GM12878 (cell line): Measurements from ENCODE around the gene PDLIM5. TPM values are rescaled to one million over a fixed set of nuclear protein-coding genes. Genes with fewer than 3 reads are reported as not detected.

ENCODE experiments used
- ATAC-seq: fragments of 200-7000 bp; cut with Tn5 transposase; 3 replicates; pipeline ENCODE4 v1.9.1; 2020; ENCODE audit warnings: mild to moderate bottlenecking, moderate library complexity
- BruUV-seq: library from RNA; stranded (reverse); fragments of 400-500 nt; replicated peaks from 2 replicates; lab custom pipeline; 2021; lab: Mats Ljungman, UMichigan
- CTCF ChIA-PET: fragments of 300-600 bp; sonication (Branson Sonifier 250); formaldehyde crosslinking; extraction: SDS; loops from one replicate; lab custom pipeline; 2021; ENCODE audit warnings: inconsistent platforms; lab: Yijun Ruan, JAX
- POLR2A ChIA-PET: fragments of 350-600 bp; formaldehyde crosslinking; extraction: SDS; loops from one replicate; lab custom pipeline; 2021; ENCODE audit warnings: inconsistent platforms; lab: Charles Lee
- RAD21 ChIA-PET: fragments of 300-600 bp; sonication (Branson Sonifier 250); formaldehyde crosslinking; loops from one replicate; lab custom pipeline; 2023; ENCODE audit warnings: antibody characterized with exemption; ENCODE audit not compliant: unreplicated experiment; lab: Charles Lee
- SMC1A ChIA-PET: fragments of 300-600 bp; sonication (Branson Sonifier 250); formaldehyde crosslinking; loops from one replicate; lab custom pipeline; 2023; ENCODE audit not compliant: unreplicated experiment, uncharacterized antibody; lab: Charles Lee
- DNase-seq: peaks from one replicate; pipeline ENCODE4 v3.0.0-alpha.2; 2011; ENCODE audit warnings: low read depth, low spot score
- FAIRE-seq: peaks from 3 replicates; lab custom pipeline; 2011; peaks lifted over from hg19 to GRCh38; lab: Jason Lieb, UNC
- H2AFZ ChIP-seq: 2 replicates; pipeline ENCODE4 v1.6.0; 2011; ENCODE audit warnings: low read depth, low read length, control low read depth; ENCODE audit not compliant: control insufficient read depth
- H3K27ac ChIP-seq: 2 replicates; pipeline ENCODE4 v1.5.1; 2011; ENCODE audit warnings: control low read depth; ENCODE audit not compliant: control insufficient read depth, insufficient read depth
- H3K27me3 ChIP-seq, 2 experiments: replicated peaks in 1 of 2; 2 replicates each; pipeline versions ENCODE4 v1.6.0 to v1.6.1; 2011; ENCODE audit warnings: low read length in 1 of 2; ENCODE audit not compliant: control insufficient read depth in 2 of 2, insufficient read depth in 2 of 2
- H3K36me3 ChIP-seq, 2 experiments: 2 replicates each; pipeline ENCODE4 v1.5.1; 2011; ENCODE audit warnings: low read length in 1 of 2; ENCODE audit not compliant: control insufficient read depth in 2 of 2, insufficient read depth in 2 of 2
- H3K4me1 ChIP-seq: 2 replicates; pipeline ENCODE4 v1.6.1; 2011; ENCODE audit warnings: mild to moderate bottlenecking, low read length, moderate library complexity, mixed read lengths; ENCODE audit not compliant: control insufficient read depth, insufficient read depth
- H3K4me2 ChIP-seq: 2 replicates; pipeline ENCODE4 v1.6.0; 2011; ENCODE audit warnings: control low read depth; ENCODE audit not compliant: control insufficient read depth, insufficient read depth
- H3K4me3 ChIP-seq: fragments of 200-600 bp; sonication (generic); 2 replicates; pipeline ENCODE4 v1.5.1; 2016
- H3K79me2 ChIP-seq: 2 replicates; pipeline ENCODE4 v1.6.0; 2011; ENCODE audit warnings: low read length; ENCODE audit not compliant: control insufficient read depth, insufficient read depth
- H3K9ac ChIP-seq: 2 replicates; pipeline ENCODE4 v1.8.0; 2011; ENCODE audit warnings: low read length, control low read depth, mixed read lengths; ENCODE audit not compliant: control insufficient read depth, insufficient read depth
- H3K9me3 ChIP-seq: replicated peaks from 3 replicates; pipeline ENCODE4 v1.5.1; 2011; ENCODE audit warnings: mild to moderate bottlenecking, low read length; ENCODE audit not compliant: control insufficient read depth, insufficient read depth
- H4K20me1 ChIP-seq: 2 replicates; pipeline ENCODE4 v1.6.0; 2011; ENCODE audit not compliant: control insufficient read depth, insufficient read depth
- FOXK2 ChIP-seq: fragments of 450-650 bp; IDR thresholded peaks from 2 replicates; pipeline ENCODE4 v1.6.1; 2017; ENCODE audit warnings: mild to moderate bottlenecking, moderate library complexity
- MXI1 ChIP-seq: fragments of 150-350 bp; IDR thresholded peaks from 2 replicates; pipeline ENCODE4 v1.6.1; 2011; ENCODE audit warnings: low read depth, mild to moderate bottlenecking, inconsistent platforms, low read length, improper control_type of control experiment
- RELB ChIP-seq: fragments of 450-650 bp; IDR thresholded peaks from 2 replicates; pipeline ENCODE4 v1.6.1; 2017; ENCODE audit warnings: low read depth, mild to moderate bottlenecking, moderate library complexity
- SPI1 ChIP-seq: IDR thresholded peaks from 2 replicates; pipeline ENCODE4 v1.6.1; 2011; ENCODE audit warnings: low read depth, mild to moderate bottlenecking, low read length, moderate library complexity, borderline replicate concordance; ENCODE audit not compliant: insufficient read depth
- SRF ChIP-seq, 2 experiments: IDR thresholded peaks; 2 replicates each; pipeline ENCODE4 v1.6.1; 2011; ENCODE audit warnings: low read depth in 2 of 2, low read length in 2 of 2, mild to moderate bottlenecking in 1 of 2, moderate library complexity in 1 of 2
- WGBS: methylation state at CpG from one replicate; pipeline ENCODE4 v1.1.6; 2016; ENCODE audit warnings: low lambda C conversion rate; ENCODE audit not compliant: insufficient replicate concordance, insufficient coverage; ENCODE audit errors: missing lambda C conversion rate; 5-methylcytosine and 5-hydroxymethylcytosine counted together
- in situ Hi-C: fragments of 300-500 bp; cut with MboI; formaldehyde crosslinking; loops from 9 replicates; pipeline ENCODE4 v1.14.3; 2018; ENCODE audit warnings: mixed read lengths
- intact Hi-C: fragments of 100-400 bp; cut with micrococcal nuclease; formaldehyde crosslinking; loops from one replicate; pipeline ENCODE4 v1.14.2; 2022; ENCODE audit not compliant: unreplicated experiment
- polyA plus RNA-seq, 11 experiments: library from polyadenylated mRNA; depleted of rRNA in 4 of 11; unstranded in 6 of 11; stranded (reverse) in 5 of 11; fragments of >200 nt; fragmentation: Nextera tagmentation in 4 of 11; fragmentation: Illumina TruSeq in 1 of 11; extraction: Ambion mirVana in 4 of 11; extraction: Trizol in 1 of 11; gene quantifications; 1 replicate in 1 of 11; 2 replicates in 10 of 11; pipeline versions ENCODE4 v1.2.1 to v1.2.3, GENCODE V29; 2011 to 2016; ENCODE audit warnings: inconsistent platforms in 2 of 11, missing spikeins in 2 of 11, low read depth in 1 of 11
- total RNA-seq, 4 experiments: library from RNA; depleted of rRNA in 3 of 4; stranded (reverse); fragments of >200 nt in 3 of 4; fragmentation: Illumina TruSeq in 1 of 4; extraction: Trizol in 1 of 4; gene quantifications; 2 replicates each; pipeline versions ENCODE4 v1.2.1 to v1.2.3, GENCODE V29; 2013 to 2021
- TF ChIP-seq, protein P1 (sequence below): IDR thresholded peaks from 2 replicates; pipeline ENCODE4 v1.6.1; 2012; ENCODE audit warnings: low read depth, low read length, improper control_type of control experiment
- TF ChIP-seq, protein P2 (sequence below): fragments of 450-650 bp; IDR thresholded peaks from 2 replicates; pipeline ENCODE4 v1.6.1; 2017; ENCODE audit warnings: mild to moderate bottlenecking, low read depth, inconsistent platforms; ENCODE audit not compliant: poor library complexity, severe bottlenecking

PDLIM5 gene
- total and polyA plus RNA-seq, 10 of the 15 experiments (the other 5 are each of a cell fraction or from before 2014, with no cell fraction given): 10.0 to 52.9 (median 20.7) TPM

GRCh38 chr4:94452476-94453371 lies 982 bp downstream of the PDLIM5 start:
- FAIRE-seq (no peak), DNase-seq (no peak), ATAC-seq (peak; percentile 34)
- WGBS: 5% methylated on average over 26 of the region's 26 CpGs
- peak overlapping the region; percentile 87 for H3K4me3 ChIP-seq
- H3K9ac ChIP-seq: peak overlapping the region; percentile 89
- ChIA-PET POLR2A (interaction anchor here (0.6 to 2.5 kb wide), 10 partner anchors 8 to 84 kb away, joined by 3 to 10 read pairs (median 3); no protein-coding TSS in a partner anchor), RAD21 (interaction anchor here (0.7 to 2.0 kb wide), 8 partner anchors 8 to 126 kb away, joined by 3 to 9 read pairs (median 4); no protein-coding TSS in a partner anchor), CTCF (interaction anchor here (1.0 to 3.3 kb wide), 5 partner anchors 8 to 168 kb away, joined by 3 to 10 read pairs (median 3); no protein-coding TSS in a partner anchor), SMC1A (interaction anchor here (0.6 to 2.8 kb wide), 14 partner anchors 11 to 168 kb away, joined by 3 to 11 read pairs (median 5); no protein-coding TSS in a partner anchor)
- no peaks in the 10 kb centered on the region for H4K20me1 ChIP-seq
- H2AFZ ChIP-seq: peak overlapping the region; percentile 88
- peak overlapping the region; percentile 86 for H3K4me2 ChIP-seq
- TSS peak; percentile 53 for BruUV-seq
- no peaks in the 10 kb centered on the region for H3K9me3 ChIP-seq
- H3K79me2 ChIP-seq: peaks cover 25% of the 10 kb centered on the region
- in situ Hi-C loops: no loop called here
- no peaks in the 10 kb centered on the region for H3K27me3 ChIP-seq
- TF ChIP-seq MXI1 (peak; percentile 28; the same call in 1 of the 2 replicates), SPI1 (no peak), SRF (IDR thresholded peaks at IDR 0.05; ENCODE audit: low read depth in 2 of 2, low read length in 2 of 2) (peak; percentile 94 to 96), RELB (peak; percentile 43), FOXK2 (no peak)
- TF ChIP-seq, protein P1, sequence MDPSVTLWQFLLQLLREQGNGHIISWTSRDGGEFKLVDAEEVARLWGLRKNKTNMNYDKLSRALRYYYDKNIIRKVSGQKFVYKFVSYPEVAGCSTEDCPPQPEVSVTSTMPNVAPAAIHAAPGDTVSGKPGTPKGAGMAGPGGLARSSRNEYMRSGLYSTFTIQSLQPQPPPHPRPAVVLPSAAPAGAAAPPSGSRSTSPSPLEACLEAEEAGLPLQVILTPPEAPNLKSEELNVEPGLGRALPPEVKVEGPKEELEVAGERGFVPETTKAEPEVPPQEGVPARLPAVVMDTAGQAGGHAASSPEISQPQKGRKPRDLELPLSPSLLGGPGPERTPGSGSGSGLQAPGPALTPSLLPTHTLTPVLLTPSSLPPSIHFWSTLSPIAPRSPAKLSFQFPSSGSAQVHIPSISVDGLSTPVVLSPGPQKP: peak; percentile 60; the same call in 1 of the 2 replicates
- TF ChIP-seq, protein P2, sequence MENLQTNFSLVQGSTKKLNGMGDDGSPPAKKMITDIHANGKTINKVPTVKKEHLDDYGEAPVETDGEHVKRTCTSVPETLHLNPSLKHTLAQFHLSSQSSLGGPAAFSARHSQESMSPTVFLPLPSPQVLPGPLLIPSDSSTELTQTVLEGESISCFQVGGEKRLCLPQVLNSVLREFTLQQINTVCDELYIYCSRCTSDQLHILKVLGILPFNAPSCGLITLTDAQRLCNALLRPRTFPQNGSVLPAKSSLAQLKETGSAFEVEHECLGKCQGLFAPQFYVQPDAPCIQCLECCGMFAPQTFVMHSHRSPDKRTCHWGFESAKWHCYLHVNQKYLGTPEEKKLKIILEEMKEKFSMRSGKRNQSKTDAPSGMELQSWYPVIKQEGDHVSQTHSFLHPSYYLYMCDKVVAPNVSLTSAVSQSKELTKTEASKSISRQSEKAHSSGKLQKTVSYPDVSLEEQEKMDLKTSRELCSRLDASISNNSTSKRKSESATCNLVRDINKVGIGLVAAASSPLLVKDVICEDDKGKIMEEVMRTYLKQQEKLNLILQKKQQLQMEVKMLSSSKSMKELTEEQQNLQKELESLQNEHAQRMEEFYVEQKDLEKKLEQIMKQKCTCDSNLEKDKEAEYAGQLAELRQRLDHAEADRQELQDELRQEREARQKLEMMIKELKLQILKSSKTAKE: no peak
- H3K36me3 ChIP-seq: peaks cover 0 to 3% of the 10 kb centered on the region in 2 experiments; a peak in 1 of 4 replicates
- H3K4me1 ChIP-seq: peaks cover 5% of the 10 kb centered on the region; the same call in 1 of the 2 replicates
- peak overlapping the region; percentile 59 for H3K27ac ChIP-seq
- intact Hi-C loops: loop anchor here (5.0 kb wide), 3 partner anchors 65 to 120 kb away; no protein-coding TSS in a partner anchor
